GM12892 (cell line): ENCODE data around the gene MICOS13.

Source experiments
- POLR2A ChIP-seq: IDR thresholded peaks from 2 replicates; pipeline ENCODE4 v1.6.1; 2011; ENCODE audit warnings: low read depth, low read length, control low read depth
- POLR2AphosphoS5 ChIP-seq: IDR thresholded peaks from 2 replicates; pipeline ENCODE4 v1.6.1; 2011; ENCODE audit warnings: low read depth, low read length, control low read depth

DNA sequence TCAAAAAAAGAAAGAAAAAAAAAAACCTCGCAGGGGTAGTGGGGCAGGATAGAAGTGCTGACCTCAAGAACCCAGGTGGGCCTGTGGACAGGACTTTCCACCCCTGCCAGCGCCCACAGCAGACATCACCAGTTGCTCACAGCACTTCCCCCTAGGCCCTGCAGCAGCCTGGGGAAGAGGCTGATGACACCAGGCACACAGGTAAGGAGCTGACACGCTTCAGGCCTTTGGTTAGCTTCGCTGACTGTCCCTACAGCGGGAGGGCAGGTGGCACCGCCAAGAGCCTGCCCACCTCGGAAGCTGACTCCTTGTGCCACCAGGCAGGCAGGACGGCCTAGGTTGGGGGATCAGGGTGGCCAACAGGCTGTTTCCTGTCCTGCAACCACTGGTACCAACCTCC lies 30.7 kb upstream of the MICOS13 start:
- no peak for TF ChIP-seq POLR2A
- no peak for TF ChIP-seq POLR2AphosphoS5
